MM.1S (cell line): ENCODE results near the gene DDX10.

Experiments used
- DNase-seq: peaks from one replicate; pipeline ENCODE4 v3.0.0-alpha.2; 2015
- H2AFZ ChIP-seq: fragments of 300-600 bp; sonication (generic); 2 replicates; pipeline ENCODE4 v1.6.0; 2016; ENCODE audit warnings: antibody characterized with exemption, low read length
- H3F3A ChIP-seq: fragments of 300-600 bp; sonication (generic); 2 replicates; pipeline ENCODE4 v1.6.1; 2016; ENCODE audit warnings: mild to moderate bottlenecking, antibody characterized with exemption, low read length, moderate library complexity, mixed read lengths; ENCODE audit not compliant: insufficient read depth
- H3K27ac ChIP-seq: fragments of 300-600 bp; sonication (generic); 2 replicates; pipeline ENCODE4 v1.5.1; 2016; ENCODE audit warnings: mild to moderate bottlenecking, low read length
- H3K27me3 ChIP-seq: fragments of 300-600 bp; sonication (generic); replicated peaks from 2 replicates; pipeline ENCODE4 v1.6.0; 2016; ENCODE audit warnings: low read length; ENCODE audit not compliant: insufficient read depth
- H3K36me3 ChIP-seq: fragments of 300-600 bp; sonication (generic); replicated peaks from 2 replicates; pipeline ENCODE4 v1.6.1; 2016; ENCODE audit warnings: mild to moderate bottlenecking, low read length, mixed read lengths; ENCODE audit not compliant: insufficient read depth
- H3K4me1 ChIP-seq: fragments of 300-600 bp; sonication (generic); 2 replicates; pipeline ENCODE4 v1.6.1; 2016; ENCODE audit warnings: low read length, mixed read lengths
- H3K4me2 ChIP-seq: fragments of 300-600 bp; sonication (generic); 2 replicates; pipeline ENCODE4 v1.6.0; 2016; ENCODE audit warnings: low read depth, low read length
- H3K4me3 ChIP-seq: fragments of 300-600 bp; sonication (generic); 2 replicates; pipeline ENCODE4 v1.5.1; 2016; ENCODE audit warnings: low read length, mixed read lengths
- H3K79me2 ChIP-seq: fragments of 300-600 bp; sonication (generic); 2 replicates; pipeline ENCODE4 v1.6.1; 2016; ENCODE audit warnings: mixed run types, low read length, mixed read lengths
- H3K9ac ChIP-seq: fragments of 300-600 bp; sonication (generic); 2 replicates; pipeline ENCODE4 v1.6.1; 2016; ENCODE audit warnings: low read length, mixed read lengths
- H3K9me2 ChIP-seq: fragments of 300-600 bp; sonication (generic); replicated peaks from 2 replicates; pipeline ENCODE4 v1.6.1; 2016; ENCODE audit warnings: mild to moderate bottlenecking, low read length, mixed read lengths; ENCODE audit not compliant: insufficient read depth
- H3K9me3 ChIP-seq: fragments of 300-600 bp; sonication (generic); replicated peaks from 2 replicates; pipeline ENCODE4 v1.6.1; 2016; ENCODE audit warnings: mild to moderate bottlenecking, low read length, mixed read lengths; ENCODE audit not compliant: insufficient read depth
- H4K20me1 ChIP-seq: fragments of 300-600 bp; sonication (generic); 2 replicates; pipeline ENCODE4 v1.6.1; 2016; ENCODE audit warnings: mild to moderate bottlenecking, low read length, moderate library complexity, mixed read lengths; ENCODE audit not compliant: insufficient read depth
- EZH2 ChIP-seq: fragments of 300-600 bp; sonication (generic); optimal IDR thresholded peaks from 2 replicates; pipeline ENCODE3; 2017; ENCODE audit warnings: low read depth, mild to moderate bottlenecking, antibody characterized with exemption, low read length, mixed read lengths
- EZH2phosphoT487 ChIP-seq: fragments of 300-600 bp; sonication (generic); IDR thresholded peaks from 2 replicates; pipeline ENCODE4 v1.6.1; 2018; ENCODE audit warnings: antibody characterized with exemption, low read length
- TF ChIP-seq, protein P1 (sequence below): fragments of 300-600 bp; sonication (generic); IDR thresholded peaks from 2 replicates; pipeline ENCODE4 v1.5.1; 2016; ENCODE audit warnings: antibody characterized with exemption, low read length, mixed read lengths

The DDX10 gene

GRCh38 chr11:108891909-108892511, 227.1 kb downstream of the DDX10 start:
- TF ChIP-seq EZH2phosphoT487, result no peak
- TF ChIP-seq EZH2, result no peak
- TF ChIP-seq, protein P1, sequence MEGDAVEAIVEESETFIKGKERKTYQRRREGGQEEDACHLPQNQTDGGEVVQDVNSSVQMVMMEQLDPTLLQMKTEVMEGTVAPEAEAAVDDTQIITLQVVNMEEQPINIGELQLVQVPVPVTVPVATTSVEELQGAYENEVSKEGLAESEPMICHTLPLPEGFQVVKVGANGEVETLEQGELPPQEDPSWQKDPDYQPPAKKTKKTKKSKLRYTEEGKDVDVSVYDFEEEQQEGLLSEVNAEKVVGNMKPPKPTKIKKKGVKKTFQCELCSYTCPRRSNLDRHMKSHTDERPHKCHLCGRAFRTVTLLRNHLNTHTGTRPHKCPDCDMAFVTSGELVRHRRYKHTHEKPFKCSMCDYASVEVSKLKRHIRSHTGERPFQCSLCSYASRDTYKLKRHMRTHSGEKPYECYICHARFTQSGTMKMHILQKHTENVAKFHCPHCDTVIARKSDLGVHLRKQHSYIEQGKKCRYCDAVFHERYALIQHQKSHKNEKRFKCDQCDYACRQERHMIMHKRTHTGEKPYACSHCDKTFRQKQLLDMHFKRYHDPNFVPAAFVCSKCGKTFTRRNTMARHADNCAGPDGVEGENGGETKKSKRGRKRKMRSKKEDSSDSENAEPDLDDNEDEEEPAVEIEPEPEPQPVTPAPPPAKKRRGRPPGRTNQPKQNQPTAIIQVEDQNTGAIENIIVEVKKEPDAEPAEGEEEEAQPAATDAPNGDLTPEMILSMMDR, result no peak
- H3K9me3 ChIP-seq, result no peaks in the 10 kb centered on the region
- H3K27me3 ChIP-seq, result no peaks in the 10 kb centered on the region
- no peak overlapping the region for H3K27ac ChIP-seq
- H3F3A ChIP-seq, result no peaks in the 10 kb centered on the region
- H3K9me2 ChIP-seq, result no peaks in the 10 kb centered on the region
- no peaks in the 10 kb centered on the region for H3K36me3 ChIP-seq
- H3K4me3 ChIP-seq, result no peak overlapping the region
- no peak overlapping the region for H3K9ac ChIP-seq
- no peak for DNase-seq
- no peak overlapping the region for H3K4me2 ChIP-seq
- H3K79me2 ChIP-seq, result no peaks in the 10 kb centered on the region
- H4K20me1 ChIP-seq, result no peaks in the 10 kb centered on the region
- H2AFZ ChIP-seq, result no peak overlapping the region
- H3K4me1 ChIP-seq, result no peaks in the 10 kb centered on the region

GRCh38 chr11:108895579-108896480, 231.0 kb downstream of the DDX10 start:
- H3F3A ChIP-seq, result no peaks in the 10 kb centered on the region
- no peaks in the 10 kb centered on the region for H3K9me3 ChIP-seq
- H2AFZ ChIP-seq, result no peak overlapping the region
- no peaks in the 10 kb centered on the region for H3K79me2 ChIP-seq
- no peak overlapping the region for H3K9ac ChIP-seq
- H3K27ac ChIP-seq, result no peak overlapping the region
- no peaks in the 10 kb centered on the region for H3K36me3 ChIP-seq
- no peak overlapping the region for H3K4me2 ChIP-seq
- no peaks in the 10 kb centered on the region for H3K4me1 ChIP-seq
- no peaks in the 10 kb centered on the region for H3K27me3 ChIP-seq
- no peak overlapping the region for H3K4me3 ChIP-seq
- DNase-seq, result no peak
- no peaks in the 10 kb centered on the region for H4K20me1 ChIP-seq
- H3K9me2 ChIP-seq, result no peaks in the 10 kb centered on the region
- TF ChIP-seq EZH2phosphoT487, result no peak
- TF ChIP-seq, protein P1, result no peak
- no peak for TF ChIP-seq EZH2

- DNase-seq, result no peak
- no peaks in the 10 kb centered on the region for H3K36me3 ChIP-seq
- no peak overlapping the region for H2AFZ ChIP-seq
- no peaks in the 10 kb centered on the region for H3K4me1 ChIP-seq
- no peaks in the 10 kb centered on the region for H3K9me2 ChIP-seq
- no peaks in the 10 kb centered on the region for H3K9me3 ChIP-seq
- H3K79me2 ChIP-seq, result no peaks in the 10 kb centered on the region
- TF ChIP-seq EZH2 (no peak), EZH2phosphoT487 (no peak)
- TF ChIP-seq, protein P1, result no peak
- H3K27me3 ChIP-seq, result no peaks in the 10 kb centered on the region
- H3K4me2 ChIP-seq, result no peak overlapping the region
- no peak overlapping the region for H3K27ac ChIP-seq
- H4K20me1 ChIP-seq, result no peaks in the 10 kb centered on the region
- H3F3A ChIP-seq, result no peaks in the 10 kb centered on the region
- no peak overlapping the region for H3K9ac ChIP-seq
- no peak overlapping the region for H3K4me3 ChIP-seq
These were observed 232.2 kb downstream of the DDX10 start for GRCh38 chr11:108897071-108897481.
